CD4-positive, alpha-beta T cell treated with Interferon alpha-2 for 1 hour (primary cell): ENCODE data around the gene BDKRB2.

Experiments
- DNase-seq, 2 donors: peaks; one replicate each; pipeline ENCODE4 v3.0.0-alpha.2; 2020 to 2022

Gene BDKRB2

DNA sequence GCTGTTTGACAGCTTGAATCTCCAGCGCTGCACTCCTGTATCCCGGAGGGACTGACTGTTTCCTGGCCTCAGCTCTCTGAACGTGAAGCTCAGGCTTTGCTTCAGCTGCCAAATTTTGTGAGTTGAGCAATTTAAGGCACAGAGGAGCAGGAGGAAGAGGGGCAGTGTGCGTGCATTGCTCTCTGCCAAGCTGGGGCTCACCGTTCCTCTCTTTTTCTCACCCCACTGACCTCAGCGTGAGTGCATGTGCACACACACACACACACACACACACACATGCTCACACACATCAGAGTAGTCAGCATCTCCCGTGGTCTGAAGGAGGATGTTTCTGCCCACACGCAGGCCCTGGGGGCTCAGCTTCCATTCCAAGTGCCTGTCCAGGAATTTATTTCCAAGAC is 27.8 kb upstream of the BDKRB2 start:
- DNase-seq, result no peak

DNA sequence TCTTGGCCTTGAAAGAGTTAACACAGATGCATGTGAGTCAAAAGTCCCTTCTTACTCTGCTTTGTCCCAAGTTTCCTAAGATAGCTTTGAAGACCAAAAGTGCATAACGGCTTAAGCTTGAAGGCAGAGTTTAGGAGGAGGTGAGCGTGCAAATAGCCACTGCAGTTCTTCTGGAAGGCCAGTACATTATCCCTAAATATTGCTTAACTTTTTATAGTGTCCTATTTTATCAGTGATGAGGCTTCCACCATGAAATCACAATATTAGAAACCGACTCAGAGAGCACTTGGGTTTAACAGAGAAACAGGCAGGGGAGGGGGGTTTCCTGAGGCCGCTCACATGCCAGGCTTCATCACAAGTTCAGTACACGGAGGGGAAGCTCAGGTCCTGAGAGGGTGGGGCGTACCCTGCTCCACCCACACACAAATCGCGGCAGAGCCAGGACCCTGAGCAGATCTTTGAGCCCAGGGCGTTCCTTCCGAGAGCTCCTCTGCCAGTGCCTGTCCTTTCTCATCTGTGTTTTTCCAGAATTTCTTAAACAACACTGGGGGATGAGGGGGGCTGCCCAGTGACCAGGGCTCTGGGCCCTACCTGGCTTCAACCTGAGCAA is 26.8 kb upstream of the BDKRB2 start:
- no peak for DNase-seq

DNA sequence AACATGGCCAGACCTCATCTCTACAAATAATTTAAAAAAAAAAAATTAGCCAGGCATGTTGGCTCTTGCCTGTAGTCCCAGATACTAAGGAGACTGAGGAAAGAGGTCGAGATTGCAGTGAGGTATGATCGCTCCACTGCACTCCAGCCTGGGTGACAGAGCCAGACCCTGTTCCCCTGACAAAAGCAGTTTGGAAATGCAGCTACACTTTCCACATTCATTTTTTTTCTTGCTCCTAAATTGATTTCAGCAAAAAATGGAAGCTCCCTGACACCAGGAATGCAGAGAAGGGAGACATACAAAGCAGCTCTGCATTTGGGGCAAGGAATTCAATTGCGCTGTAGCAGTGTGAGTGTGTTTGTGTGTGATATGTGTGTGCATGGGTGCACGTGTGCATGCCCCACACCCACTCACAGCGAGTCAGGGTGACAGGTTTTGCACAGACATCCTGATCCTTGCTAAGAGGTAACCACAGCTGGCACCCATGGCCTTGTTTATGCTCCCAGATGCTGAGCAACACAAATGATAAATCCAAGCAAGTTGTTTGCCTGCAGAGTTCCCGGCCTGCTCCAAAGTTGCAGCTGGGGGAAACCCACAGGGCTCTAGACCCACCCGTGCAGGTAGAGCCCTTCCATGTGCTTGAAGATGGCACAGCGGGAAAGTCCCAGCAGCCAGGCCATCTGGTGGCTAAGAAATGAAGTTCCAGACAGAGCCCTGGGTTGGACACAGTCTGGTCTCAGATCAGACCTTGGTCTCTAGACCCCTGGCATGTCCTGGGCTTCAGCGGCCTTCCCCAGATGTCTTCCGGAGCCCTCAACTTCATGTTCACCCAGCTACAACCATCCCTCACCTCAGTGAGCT is 25.9 kb upstream of the BDKRB2 start:
- no peak for DNase-seq

DNA sequence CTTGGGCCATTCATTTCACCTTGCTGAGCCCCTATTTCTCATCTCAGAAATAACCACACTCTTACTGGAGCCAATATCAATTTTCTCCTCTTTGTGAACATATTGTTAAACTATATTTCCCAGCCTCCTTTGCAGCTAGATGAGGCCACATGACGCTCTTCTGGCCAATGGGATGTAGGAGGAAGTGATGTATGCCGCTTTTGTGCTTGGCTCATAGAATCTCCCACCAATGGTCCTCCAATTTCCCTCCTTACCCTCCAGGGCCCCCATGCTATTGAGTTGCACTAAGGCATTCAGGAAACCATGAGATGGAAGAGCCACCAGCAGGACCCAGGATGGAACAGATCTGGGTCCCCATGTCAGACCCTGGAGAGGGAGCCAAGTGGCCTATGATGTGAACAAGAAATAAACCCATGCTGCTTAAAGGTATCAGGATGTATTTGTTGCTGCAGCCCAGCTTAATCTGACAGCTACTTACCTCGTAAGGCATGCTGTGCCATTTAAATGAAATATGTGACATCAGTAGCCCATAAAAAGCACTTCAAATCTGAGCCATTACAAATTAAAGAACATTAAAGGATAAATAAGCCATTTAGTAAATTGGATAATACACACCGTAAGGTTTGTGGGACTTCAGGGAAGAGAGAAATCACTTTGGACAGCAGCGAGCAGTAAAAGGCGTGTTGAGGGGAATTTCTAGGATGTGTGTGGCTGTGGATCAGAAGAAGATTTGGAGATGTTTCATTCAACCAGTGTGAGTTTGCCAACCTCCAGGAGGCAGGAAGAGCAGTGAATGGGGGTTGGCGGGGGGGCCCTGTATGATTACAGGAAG is 24.4 kb upstream of the BDKRB2 start:
- no peak for DNase-seq

DNA sequence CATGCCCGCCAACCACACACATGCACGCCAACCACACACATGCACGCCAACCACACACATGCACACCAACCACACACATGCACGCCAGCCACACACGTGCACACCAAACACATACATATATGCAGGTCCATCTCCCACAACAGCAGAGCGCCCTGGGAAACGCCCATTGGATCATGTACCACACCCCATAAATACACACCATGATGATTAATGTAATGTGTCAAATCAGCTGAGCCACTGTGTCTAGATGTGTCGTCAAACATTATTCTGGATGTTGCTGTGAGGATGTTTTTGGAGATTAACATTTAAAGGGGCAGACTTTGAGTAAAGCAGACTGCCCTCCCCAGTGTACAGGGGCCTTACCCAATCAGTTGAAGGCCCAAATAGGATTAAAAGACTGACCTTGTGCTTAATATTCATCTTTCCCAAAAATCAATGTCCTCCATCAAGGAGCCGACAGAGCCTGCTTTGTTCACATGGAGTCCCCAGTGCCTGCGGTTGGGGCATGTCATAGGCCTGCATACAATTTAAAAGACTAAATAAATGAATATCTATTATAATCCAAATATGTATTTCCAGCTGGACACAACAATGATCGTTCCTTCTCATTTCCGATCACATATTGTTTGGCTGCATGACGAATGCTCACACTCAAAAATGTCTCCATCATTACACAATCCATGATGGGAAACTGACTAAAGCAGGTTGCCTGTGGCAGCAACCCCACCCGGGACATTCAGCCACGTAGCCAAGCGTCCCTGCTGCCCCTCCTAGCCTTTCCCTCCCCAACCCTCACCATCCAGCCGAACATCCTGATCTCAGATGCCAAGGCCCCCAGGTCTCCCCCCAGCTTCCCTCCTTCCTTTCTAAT is 23.2 kb upstream of the BDKRB2 start:
- DNase-seq, result no peak

DNA sequence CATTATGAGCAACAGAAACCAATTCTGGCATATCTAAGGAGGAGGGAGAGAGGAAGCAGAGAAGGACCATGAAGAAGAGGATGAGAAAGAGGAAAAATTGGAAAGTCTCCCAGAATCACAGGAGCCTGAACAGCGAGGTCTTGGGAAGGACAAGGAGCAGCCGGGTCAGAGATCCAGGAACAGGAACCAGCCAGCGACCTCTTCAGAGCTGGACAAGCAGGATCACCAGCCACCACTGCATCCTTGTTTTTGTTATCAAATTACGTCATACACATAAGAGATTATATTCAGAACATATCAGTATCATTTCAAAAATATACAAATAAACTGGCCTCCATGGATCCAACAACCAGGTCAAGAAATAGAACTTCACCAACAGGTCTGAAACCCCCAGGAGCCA is 22.1 kb upstream of the BDKRB2 start:
- no peak for DNase-seq

DNA sequence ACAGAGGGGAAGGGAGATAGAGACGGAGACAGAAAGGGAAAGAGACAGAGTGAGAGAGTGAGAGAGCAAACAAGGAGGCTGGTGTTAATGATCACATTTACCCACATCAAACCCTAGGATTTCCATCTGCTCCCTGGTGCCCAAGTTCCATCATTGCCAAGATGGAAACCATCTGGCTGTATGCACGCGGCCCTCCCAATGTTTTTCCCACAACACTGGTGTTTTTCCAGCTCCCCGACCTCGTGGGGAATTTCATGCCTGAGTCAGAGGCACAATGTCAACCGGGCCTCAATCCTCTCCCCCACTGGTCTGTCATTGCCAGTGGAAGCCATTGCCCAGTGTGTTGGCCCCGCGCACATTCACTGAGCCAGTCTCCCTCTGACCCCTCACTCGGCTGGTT is 19.9 kb upstream of the BDKRB2 start:
- no peak for DNase-seq

DNA sequence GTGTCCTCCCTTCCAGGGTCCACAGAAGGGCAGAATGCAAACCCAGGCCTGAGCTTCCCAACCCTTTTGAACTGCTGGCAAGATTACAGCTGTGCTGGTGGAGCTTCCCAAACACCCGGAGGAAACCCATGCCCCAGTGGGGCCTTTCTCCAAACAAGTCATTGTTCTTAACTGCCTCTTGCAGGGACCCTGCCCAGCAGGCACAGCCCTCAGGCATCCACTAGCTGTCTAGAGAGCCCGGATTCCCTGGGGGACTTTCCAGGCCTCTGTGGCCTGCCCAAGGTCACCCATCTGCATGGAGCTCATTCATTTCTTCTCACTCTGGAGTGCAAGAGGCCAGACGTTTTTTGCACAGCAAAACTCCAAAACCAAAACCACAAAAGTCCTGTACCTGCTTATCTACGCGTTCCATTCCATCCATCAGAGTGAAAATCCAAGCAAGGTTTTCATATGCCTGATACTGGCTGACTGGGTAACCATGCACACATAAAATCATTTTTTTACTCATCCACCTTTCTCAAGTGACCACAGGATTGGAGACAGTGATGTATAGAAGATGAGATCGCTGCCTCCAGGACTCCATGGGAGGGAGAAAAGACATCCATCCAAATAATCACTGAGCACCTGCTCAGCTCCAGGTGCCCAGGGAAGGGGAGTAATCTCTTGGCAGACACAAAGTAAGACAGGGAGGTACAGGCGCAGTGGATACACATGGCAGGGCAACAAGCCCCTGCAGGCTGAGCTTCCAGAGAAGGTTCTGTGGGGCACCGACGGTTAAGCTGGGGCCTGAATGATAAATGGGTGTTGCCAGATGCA is 17.2 kb upstream of the BDKRB2 start:
- no peak for DNase-seq

DNA sequence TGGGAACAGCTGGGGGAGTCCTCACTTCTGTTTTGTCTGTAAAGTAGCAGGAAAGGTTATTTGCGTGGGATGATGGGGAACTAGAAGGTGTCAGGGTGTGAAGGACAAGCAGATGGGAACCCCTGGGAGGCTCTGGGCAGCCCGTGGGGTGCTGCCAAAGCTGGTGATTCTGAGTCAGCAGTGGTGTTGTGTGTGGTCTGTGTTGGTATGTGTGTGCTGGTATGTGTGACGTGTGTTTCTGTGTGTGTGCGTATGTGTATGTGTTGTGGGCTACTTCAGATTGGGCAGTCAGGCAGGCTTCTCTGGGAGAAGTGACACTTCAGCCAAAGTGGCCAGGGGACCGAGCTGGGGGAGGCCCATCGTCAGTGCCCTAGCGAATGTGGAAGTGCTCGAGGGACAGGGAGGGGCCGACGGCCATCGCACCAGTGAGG is 15.3 kb upstream of the BDKRB2 start:
- DNase-seq, result no peak

DNA sequence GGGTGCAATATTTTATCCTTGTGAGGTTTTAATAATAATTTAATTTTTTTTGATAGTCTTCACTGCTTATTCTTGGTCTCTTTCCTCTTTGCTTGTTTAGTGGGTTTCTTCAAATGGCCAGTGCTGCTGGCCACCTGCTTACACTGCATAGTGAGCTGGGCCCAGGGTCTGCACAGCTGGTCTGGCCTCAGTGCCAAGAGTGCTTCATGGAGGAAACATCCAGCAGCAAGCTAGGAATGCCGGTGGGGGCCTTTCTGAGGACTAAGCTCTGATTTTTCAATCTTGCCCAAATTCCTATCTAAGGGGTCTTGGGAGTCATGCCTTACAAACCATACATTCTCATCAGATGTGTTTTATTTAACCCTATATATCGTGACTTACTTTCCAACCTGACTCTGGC is 13.3 kb upstream of the BDKRB2 start:
- no peak for DNase-seq

DNA sequence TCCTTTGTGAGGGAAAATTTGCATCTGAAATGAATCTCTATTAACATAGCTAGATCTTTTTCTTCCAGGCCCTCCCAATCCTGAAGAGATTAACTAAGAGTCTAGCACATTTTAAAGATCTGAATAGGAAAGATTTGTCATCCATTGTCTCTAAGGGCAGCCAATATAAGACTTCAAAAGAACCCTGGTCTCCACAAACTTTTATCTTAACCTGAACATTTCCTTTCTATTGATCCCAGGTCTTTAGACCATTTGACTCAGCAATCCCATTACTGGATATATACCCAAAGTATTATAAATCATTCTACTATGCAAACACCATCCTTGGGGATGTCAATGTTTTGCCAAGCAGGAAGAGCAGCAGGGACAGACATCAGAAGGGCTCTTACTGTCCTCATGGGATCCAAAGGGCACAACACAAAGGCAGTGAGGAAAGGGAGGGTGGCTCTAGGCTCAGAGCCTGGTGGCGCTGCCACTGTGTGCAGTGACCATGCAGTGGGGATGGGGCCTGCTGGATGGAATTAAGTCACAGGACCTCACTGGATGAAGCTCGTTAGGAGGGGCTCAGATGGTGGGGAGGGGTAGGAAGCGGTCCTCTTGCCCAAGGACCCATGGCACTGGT is 12.7 kb upstream of the BDKRB2 start:
- no peak for DNase-seq

DNA sequence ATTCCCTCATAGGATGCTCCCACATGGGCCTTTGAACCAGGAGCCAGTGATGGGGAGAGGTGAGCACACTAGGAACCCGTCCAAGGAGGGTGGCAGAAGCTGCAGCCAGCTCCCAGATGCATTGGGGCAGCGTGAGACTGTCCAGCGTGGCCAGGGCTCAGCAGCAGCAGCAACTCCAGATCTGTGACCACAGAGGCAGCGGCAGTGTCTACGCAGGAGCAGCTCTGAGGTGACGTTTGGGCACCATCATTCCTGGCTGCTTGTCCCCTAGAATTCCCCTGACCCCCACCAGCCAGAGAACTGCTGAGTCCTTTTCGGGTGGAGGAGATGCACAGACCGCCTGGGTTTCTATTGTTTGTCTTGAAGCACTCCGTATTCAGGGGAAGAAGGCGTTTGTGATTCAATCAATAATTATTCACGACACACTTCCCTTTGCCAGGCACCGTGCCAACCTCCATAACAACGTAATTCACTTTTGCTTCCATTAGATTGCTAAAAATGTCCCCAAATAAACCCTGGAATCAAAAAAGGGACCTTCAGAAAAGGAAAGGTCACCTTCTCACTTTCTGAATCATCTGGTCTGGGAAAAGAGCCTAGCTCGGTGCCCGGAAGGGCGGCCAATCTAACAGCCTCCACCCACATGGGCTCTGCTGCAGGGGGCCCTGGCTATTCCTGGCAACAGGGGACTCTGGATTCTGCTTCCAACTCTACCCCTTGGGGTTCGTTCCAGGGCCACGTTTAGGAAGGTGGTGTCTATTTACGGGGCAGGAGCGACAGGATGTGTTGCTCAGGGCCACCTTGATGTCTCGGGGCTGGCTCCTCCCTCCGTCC is 11.4 kb upstream of the BDKRB2 start:
- DNase-seq, result no peak

DNA sequence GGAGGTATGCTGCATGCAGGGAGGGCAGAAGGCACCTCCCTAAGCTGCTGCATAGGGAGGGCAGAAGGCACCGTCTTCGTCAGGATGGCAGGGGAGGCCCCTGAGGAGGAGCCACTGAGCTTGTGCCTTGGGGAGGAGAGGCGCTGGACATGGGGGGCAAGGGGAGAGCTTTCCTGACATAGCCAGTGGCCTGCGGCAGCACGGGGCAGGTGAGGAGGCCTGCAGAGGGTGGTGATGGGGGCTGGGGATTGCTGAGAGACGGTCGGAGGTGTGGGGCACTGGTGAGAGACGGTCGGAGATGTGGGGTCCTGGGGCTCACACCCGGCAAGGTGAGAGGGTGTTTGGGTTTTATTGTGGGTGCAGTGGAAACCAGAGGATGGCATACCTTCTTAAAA is 10.4 kb upstream of the BDKRB2 start:
- DNase-seq, result no peak

DNA sequence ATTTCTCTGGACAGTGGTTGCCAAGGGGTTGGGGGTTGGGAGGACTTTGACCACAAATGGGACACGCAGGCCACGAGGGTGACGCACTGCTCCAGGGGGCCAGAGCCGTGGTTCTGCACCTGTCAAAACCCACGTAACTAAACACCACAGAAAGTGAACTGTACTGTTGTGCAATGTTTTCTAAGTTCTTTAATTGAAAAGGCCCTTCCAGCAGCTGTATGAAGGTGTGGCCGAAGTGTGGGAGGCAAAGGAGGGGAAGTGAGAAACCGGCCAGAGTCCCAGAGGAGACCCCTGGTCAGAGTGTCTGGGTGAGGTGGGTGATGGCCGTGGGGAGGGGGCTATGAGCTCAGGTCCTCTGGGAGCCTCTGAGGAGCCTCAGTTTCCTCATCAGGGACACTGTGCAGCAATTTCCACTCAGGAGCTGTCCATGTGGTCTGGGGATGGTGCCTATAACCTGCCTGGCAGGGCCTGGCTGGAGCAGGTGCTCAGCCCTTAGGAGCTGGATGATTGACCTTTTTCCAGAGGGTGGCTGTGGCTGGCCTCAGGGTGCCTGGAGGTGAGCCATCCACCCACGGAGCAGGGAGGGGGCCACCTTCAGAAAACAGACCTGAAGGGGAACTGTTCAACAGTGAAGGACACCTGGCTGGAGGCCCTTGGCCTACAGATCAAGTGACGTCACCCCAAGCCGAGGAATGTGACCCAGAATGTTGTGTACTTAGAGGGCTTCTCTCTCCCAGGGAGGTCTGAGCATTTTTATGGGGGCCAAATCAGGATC is 9.8 kb upstream of the BDKRB2 start:
- no peak for DNase-seq

DNA sequence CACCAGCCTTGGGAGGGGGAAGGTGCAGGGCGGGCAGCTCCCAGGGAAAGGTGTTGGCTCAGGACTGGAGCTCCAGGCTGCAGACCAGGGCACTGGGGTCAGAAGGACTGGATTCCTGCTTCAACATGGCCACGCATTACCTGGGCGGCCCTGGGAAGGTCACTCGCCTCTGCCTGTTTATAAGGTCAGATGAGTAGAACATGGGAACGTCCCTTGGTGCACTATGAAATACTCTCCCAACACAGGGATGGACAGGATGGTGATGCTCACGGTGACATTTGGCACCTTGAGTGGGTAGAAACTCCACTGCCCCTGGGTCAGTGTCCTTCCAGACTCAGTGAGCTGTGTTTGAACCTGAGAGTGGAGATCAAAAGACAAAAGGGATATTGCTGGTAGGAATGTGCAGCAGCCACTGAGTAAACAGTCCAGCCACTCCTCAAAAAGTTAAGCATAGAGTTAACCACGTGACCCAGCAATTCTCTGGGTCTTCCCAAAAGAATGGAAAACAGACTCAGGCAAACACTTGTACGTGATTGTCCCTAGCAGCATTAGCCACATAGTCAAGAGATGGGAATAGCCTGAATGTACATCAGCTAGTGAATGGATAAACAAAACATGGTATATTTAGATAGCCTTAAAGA is 9.1 kb upstream of the BDKRB2 start:
- DNase-seq, result no peak

DNA sequence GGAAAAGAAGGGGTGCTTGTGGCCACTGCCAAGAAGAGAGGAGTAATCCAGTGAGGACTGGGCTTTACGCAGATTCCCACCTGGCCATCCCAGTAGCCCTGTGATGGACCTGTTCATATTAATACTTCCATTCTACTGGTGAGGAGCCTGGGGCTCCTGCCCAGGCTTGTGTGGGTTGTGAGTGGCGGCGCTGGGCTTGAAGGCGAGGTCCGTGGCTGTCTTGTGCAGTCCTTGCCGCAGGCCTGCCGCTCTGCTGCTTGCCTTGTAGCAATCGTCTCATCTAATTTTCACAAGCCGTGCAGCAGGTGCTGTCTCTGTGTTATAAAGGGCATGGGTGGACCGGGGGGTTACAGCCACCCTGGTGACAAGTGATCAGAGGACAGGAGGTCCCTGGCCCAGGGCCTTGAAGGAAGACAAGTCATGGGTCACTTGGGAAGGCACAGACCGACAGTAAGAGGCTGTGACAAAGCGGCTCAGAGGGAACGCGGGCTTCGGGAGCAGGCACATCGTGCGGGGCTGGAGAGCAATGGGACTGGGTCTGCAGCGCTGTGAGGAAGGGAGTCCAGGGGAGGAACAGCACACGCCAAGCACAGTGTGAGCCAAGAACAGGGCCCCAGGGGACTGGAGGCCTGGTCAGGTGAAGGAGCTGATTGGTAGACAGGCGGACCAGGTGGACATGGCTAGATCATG is 7.3 kb upstream of the BDKRB2 start:
- no peak for DNase-seq

DNA sequence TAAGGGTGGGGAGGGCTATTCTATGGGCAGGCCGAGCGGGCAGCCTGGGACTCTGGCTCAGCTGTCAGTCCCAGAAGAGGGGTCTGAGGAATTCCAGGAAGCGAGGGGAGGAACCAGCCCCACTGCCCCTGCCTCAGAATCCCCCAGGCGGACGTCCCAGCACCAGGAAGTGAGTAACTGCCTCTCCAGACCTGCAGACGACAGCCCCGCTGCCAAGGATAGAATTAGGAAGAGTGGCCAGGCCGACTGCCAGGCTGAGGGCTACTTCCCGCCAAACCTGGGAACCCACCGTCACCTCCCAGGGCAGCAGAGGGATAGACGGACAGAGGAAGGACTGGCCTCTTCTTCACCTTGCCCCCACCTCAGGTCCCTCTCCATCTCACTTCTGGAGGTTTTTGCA is 6.7 kb upstream of the BDKRB2 start:
- no peak for DNase-seq

DNA sequence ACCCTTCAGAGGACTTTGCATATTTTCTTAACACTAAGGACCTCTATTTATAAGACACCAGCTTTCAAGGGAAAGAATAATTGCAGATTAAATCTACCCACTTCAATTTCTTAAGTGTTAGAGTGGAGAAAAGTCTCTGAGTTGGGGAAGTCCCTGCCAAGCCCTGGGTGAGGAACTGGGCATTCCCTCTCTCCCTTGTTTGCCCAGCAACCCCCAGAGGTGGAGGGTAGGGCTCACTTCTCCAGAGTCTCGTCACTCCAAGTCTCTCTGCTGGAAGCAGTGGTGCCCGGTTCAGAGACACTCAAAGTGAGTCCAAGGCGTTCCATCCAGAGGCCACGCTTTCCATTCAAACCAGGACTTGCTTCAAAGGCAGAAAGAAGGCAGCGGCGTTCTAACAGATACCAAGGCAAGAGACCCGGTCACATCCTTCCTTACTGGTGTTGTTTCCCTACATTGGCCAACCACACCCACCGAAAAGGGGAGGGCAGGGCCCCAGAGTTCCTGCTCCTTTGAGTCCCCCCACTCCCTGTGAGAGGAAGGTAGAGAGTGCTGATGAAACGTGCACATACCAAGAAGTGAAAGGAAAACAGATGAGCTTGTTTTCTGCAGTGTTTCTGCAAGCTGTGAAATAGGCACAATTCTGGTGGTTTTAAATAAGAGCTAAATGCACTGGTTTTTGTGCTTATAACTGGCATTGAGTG is 6.1 kb upstream of the BDKRB2 start:
- DNase-seq, result no peak
